NCI-H2081 (cell line): ENCODE measurements around the gene POLR2J2.
"Not testable (repeated sequence)": the region's sequence is repeated elsewhere in the genome, so short reads cannot be mapped to it uniquely, and the experiment has no call there.

Experiments
- DNase-seq, 2 experiments: peaks; one replicate each; lab custom pipeline; 2025; lab: John Stamatoyannopoulos, UW

Gene POLR2J2

DNA sequence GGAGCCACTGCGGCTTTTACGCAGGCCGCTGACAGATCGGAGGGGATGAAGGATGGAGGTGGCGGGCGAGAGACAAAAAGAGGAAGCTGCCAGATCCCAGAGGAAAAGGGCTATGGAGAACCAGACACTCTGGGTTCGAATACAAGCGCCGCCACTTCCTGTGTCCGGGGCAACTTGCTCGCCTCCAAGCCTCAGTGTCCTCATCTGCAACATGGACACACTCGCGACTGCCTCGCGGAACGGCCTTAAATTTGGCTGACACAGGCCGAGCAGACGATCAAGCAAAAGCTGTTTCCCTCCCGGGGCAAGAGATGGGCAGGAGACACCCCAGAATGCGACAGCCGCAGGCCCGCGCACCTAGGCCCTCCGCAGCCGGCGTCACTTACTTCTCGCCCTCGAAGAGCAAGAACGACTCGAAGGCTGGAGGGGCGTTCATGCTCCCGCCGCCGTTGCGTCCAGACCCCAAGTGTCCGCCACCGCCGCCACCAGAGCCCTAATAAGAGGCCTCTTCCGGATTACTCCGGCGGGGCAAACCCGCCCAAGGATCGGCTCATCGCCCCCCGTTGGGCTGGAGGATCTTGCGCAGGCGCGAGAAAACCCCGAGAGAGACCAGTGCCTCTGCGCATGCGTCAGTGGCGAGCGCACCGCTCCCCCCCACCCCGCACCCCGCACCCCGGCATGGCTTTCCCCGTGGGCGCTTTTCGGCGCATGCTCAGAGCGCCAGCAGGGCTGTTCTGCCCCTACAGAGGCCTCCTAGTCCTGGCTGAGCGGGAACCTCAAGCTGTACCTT lies at the start of gene POLR2J2:
TSS of gene POLR2J2 (minus strand) at position 498 of the 790 bp plus-strand sequence. CDS start at position 436, 62 bp downstream.
- DNase-seq = not testable (repeated sequence)

DNA sequence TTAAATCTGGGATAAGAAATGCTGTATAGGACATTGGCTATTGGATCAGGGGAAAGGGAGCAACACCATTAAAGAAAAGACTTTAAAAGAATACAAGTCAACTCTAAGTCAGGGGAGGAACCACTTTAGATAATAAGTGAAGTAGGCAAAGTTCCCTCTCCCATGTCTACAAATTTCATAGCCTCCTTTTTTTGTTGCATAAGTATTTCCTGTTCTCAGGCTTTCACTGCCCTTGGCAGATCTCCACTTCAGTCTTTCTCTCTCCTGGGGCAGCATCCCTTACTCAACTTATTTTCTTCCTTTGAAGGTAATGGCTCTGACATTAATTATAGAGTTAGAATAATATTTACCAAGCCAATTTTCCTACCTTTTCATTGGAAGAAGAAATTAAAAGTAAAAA lies 47.0 kb upstream of the POLR2J2 start:
- not testable (repeated sequence) for DNase-seq

GRCh38 chr7:102715718-102716117 lies 44.3 kb upstream of the POLR2J2 start:
- not testable (repeated sequence) for DNase-seq

DNA sequence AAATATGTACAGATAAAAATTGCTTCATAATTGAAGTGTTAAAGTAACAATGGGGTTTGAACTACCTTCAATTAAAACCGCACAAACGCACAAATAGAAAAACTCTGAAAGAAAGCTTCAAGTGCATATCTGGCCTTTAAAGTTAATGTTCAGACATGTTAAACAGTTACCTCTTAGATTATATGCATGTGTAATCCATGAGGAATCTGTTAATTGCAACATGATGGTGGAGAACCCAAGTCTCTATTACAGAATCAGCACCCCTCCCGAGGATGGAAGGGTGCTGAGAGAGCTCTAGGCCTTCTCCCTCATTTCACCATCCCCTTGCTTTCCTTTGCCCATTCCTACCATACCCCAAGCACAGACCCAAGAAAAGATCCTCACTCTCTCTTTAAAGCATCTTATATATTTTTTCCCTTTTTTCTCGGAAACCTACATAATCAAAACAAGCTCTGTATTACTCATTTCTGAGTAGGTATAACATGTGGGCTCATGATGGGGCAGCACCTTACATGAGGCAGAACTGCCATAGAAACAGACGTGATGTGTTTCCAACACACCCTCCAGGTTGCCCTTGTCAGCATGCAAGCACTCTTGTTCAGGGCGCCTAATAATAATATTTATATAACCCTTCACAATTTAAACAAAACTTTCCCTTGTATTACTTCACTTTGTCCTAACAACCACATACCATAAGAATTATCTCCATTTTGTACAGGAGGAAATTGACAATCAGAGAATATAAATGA lies 43.5 kb upstream of the POLR2J2 start:
- DNase-seq = not testable (repeated sequence)

DNA sequence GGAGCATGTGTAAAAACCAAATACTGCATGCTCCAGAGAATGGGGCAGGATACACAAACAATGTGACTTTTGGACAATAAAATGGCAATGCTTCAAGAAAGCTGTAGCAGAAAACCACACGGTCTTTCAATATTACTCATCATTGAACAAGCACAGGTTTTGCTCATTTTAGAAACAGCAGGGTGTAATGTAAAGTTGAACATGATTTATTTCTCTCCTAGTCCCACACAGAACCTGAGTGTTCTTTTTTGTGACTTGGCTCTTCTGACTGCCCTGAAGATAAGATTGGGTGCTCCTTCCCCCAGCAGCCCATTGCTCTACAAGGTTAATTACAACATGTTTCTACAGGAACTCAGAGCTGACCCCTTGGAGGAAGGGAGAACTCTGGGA lies 42.2 kb upstream of the POLR2J2 start:
- DNase-seq = not testable (repeated sequence)

DNA sequence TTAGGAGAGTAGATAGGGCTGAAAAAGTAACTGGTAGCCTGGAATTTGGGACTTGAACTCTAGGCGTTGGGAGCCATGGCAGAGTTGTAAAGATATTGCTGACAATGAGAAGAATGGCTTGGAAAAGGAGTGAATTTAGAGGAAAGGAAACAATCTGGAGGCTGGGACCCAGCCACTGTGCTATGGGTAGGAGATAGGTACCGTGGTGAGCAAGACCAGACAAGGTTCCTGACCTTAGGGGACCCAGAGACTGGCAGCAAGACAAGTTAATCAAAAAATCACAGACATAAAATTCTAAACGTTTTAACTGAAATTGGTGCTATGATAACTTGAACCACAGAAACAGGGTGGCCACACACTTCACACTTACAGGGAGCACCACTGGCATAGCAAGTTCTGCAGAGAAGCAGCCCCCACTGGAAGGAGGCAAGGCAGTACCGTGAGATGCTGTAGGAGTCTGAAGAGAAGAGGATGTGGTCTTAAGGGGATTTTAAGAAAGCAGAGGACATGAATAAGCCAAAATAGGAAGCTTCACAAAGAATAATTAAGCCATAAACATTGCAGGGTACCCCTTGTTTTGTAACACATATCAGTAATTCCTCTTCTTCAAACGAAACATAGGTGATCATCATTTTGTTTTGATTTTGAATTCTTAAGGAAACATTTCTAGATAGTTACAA lies 41.7 kb upstream of the POLR2J2 start:
- DNase-seq = not testable (repeated sequence)

DNA sequence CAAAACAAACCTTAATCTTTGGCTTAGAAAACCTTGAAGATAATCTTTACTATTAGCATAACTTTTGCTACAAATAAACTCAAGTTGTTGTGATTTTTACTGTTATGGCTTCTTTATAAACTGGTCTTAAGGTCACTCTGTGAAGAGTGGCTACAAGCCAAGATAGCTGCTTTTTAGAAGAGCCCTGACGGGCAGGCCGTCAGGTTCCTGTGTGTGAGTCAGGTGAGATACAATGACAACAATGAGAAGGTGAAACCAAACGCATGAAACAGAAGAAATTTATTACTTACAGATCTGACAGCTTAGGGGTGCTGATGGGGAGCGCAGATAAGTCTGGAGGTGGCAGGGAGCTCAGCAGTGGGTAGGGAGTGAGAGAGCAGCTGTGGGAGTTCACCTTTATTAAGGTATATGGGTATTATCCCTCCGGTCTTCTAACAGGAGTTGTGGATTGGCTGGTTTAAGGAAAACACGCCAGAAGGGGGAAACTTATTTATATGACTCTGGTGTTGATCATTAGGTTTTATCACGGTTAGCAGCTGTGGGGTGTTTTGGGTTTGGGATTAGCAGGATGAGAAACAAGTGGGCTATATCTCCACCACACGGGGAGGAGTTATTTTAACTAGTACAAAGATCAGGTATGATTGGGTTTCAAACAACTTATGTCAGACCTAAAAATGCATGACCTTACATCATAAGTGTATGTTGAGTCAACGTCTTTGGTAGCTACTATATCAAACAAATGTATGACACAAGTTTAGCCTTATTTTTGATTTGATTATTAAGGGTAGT lies 27.7 kb upstream of the POLR2J2 start:
- DNase-seq = not testable (repeated sequence)

DNA sequence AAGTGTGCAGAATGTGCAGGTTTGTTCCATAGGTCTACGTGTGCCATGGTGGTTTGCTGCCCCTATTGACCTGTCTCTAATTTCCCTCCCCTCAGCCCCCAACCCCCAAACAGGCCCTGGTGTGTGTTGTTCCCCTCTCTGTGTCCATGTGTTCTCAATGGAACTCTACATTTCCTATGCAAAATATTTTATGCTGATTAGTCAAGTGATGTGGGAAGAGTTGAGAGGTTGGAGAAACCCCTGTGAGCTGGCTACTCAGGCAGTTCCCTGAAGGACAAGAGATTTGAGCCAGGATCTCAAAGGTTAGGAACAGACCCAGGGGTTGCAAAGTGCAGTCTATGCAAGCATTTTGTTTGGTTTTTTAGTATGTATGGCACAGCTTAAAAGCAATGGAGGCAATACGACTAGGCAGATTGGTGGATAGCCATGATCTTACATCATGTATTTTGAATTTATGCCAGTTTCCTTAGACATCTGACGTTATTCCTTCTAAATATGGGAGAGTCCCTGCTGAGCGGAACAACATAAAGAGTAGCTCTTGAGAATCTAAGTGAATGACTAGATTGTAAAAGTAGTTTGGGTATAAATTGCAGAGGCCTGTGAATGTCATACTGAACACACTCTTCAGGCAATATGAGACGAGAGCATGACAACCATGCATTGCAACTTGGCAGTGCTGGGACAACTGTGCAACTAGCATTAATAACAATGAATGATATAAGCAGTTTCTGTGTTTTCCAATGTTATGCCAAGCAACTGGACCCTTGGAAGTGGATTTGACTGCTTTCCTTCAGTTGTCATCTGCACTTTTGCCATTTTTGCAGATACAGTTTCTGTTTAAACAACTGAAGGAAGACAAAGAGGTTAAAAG lies 26.4 kb upstream of the POLR2J2 start:
- DNase-seq = not testable (repeated sequence)

GRCh38 chr7:102696009-102696408 lies 24.5 kb upstream of the POLR2J2 start:
- not testable (repeated sequence) for DNase-seq

DNA sequence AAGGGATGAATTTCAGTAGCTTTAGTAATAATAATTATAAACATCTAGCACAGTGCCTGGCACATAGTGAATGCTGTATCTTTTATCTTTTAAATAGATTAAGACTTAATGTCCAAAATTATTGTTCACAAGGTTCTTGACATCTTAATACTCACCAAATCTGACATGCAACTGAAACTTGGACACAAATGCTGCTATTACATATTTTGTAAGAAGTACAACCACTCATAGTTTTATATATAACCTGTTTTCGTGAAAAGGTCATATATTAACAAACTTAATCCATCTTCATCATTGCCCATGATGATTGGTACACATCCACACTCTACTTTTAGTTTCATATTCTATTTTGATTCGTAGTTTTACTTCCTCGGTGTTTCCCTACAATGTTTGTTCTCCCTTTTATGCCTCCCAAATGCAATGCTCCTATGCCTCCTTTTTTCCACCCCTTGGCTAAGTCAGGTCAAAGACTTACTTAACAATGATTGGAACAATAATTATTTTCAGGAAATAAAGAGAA lies 23.6 kb upstream of the POLR2J2 start:
- DNase-seq = not testable (repeated sequence)

GRCh38 chr7:102694008-102694407 lies 22.5 kb upstream of the POLR2J2 start:
- not testable (repeated sequence) for DNase-seq

DNA sequence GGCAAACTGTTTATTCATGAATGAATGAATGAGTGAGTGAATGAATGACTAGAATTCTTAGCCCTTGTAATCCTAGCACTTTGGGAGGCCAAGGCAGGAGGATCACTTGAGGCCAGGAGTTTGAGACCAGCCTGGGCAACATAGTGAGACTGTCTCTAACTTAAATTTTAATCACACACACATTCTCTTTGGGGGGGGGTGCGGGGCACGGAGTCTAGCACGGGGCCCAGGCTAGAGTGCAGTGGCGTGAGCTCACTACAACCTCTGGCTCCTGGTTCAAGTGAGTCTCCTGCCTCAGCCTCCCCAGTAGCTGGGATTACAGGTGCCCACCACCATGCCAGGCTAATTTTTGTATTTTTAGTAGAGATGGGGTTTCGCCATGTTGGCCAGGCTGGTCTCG lies 19.1 kb upstream of the POLR2J2 start:
- DNase-seq = not testable (repeated sequence)

DNA sequence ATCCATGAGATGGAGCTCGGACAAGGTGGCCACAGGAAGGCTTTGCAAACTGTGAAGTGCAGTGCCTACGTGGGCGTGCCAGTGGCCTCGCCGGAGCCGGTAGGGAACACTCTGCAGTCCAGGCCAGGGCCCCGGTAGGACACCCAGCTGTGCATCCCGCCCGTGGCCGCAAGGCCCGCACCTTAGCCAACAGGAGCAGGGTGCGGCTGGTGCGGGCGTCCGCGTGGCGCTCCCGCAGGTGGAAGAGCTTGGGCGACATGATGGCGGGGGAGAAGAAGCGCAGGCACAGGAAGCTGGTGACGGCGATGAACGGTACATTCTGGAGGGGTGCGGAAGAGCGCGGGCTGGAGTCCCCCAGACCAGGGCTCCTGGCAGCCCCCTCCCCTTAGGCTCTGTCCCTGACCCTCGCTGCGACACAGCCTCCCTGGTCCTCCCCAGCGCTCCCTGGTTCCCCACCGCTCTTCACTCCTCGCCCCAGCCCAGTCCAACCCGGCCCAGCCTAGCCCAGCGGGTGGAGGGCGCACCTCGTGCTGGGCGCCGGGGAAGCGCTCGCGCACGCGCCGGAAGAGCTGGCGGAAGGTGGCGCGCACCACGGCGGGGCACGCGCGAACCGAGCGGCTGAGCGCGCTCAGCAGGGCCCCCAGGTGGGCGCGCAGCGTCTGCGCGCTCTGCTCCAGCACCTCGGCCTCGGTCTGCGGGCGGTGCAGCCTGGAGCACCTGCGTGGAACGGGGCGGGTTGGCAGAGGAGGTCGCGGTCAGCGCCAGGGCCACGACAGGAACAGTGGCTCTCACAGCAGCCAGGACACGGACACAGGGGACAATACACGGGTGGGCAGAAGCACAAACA lies 18.2 kb upstream of the POLR2J2 start:
- DNase-seq = not testable (repeated sequence)

DNA sequence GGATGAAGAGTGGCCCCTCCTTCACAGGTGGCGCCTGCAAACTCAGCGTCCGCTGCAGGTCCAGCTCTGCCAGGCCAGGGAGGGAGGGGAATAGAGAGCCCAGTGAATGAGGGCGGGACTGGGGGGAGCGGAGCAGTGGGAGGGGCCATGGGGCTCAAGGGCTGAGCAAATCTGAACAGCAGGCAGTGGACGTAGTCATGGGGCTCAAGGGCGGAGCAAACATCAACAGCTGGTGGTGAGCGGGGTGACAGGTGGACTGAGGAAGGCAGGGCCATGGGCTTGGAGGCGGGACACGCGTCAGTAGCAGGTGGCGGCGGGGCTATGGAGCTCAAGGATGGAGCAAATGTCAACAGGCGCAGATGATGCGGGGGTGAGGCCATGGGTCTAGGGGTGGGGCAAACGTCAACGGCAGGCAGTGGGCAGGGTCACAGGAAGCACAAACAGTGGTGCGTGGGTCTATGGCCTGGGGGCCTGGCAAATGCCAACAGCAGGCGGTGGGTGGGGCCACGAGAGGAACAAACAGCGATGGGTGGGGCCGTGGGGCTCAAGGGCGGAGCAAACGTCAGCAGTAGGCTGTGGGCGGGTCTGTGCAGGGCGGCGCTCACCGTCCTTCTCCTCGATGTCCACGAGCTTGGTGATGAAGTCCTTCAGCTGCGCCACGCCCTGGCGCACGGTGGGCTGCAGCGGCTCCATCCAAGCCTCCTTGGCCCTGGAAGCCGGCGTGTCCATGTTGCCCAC lies 17.0 kb upstream of the POLR2J2 start:
- not testable (repeated sequence) for DNase-seq

- not testable (repeated sequence) for DNase-seq
Observed at GRCh38 chr7:102682560-102682959, 11.1 kb upstream of the POLR2J2 start.

DNA sequence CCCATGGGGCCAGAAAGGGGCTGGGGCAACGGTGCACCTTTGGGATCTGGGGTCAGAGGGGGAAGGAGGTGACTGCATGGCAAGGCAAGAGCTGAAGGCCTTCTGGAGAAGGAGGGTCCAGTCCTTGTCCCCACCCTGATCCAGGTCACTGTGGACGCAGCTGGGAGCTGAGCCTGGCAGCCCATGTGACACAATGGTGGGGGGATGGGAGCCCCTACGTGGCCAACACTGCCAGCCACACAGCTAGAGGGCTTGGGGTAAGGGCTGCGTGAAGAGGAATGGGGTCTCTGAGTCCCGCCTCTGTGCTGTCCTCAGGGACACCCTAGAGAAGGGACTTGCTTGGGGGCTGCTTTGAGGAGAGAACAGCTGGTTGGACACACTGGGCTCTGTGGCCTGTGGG lies 9.3 kb upstream of the POLR2J2 start:
- not testable (repeated sequence) for DNase-seq

DNA sequence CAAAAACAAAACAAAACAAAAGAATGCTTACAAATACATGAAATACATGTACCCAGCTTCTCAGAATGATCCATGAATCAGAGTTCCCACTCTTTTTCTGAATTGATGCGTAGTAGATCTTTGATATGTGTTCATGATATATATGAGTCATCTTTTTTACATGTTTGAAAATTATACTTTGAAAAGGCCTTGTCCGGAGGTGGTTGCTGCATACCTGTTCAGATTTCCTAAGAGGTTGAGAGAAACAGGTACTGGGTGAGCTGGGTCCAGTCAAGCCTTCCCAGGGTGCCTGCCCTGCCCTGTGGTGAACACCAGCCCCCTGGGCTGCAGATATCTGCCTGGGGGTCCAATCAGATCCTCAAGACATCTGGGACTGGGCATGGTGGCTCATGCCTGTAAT lies 4.1 kb upstream of the POLR2J2 start:
- DNase-seq = not testable (repeated sequence)

DNA sequence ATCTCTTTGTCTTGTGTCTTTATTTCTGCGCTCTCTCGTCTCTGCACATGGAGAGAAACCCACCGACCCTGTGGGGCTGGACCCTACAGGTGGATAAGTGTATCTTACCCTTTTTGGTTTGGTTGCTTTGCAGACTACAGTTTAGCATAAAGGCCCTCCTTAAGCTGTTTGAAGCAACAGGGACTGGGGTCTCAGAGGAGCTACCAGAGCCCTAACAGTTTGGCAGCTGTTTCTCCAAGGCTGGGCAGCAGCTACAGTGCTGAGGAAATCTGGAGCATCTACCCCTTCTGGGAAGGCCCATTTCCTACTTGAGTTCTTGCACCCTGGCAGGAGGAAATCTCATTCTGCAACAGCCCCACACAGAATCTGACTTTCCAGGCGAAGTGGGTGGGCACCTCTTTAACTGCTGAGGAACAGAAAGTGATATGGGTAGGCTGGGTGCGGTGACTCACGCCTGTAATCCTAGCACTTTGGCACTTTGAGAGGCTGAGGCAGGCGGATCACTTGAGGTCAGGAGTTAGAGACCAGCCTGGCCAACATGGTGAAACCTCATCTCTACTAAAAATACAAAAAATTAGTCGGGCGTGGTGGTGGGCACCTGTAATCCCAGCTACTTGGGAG lies 2.1 kb upstream of the POLR2J2 start:
- not testable (repeated sequence) for DNase-seq
